ENCODE measurements around the gene STK33.
"Not testable (repeated sequence)": the region's sequence is repeated elsewhere in the genome, so short reads cannot be mapped to it uniquely, and the experiment has no call there.

Gene STK33

GRCh38 chr11:8533332-8533731 lies 60.7 kb downstream of the STK33 start:
- DNase-seq, result no peak

GRCh38 chr11:8532475-8532874 lies 61.6 kb downstream of the STK33 start:
- no peak for DNase-seq

- DNase-seq, result no peak
These were observed 62.0 kb downstream of the STK33 start for GRCh38 chr11:8531982-8532381.

GRCh38 chr11:8531312-8531711 lies 62.7 kb downstream of the STK33 start:
- DNase-seq, result no peak

- DNase-seq, result no peak
These were observed 66.1 kb downstream of the STK33 start for GRCh38 chr11:8527939-8528338.

GRCh38 chr11:8523396-8523795 lies 70.6 kb downstream of the STK33 start:
- no peak for DNase-seq

GRCh38 chr11:8512547-8512946 lies 81.5 kb downstream of the STK33 start:
- DNase-seq, result no peak

GRCh38 chr11:8503910-8504364 lies 90.1 kb downstream of the STK33 start:
- no peak for DNase-seq

GRCh38 chr11:8501836-8502235 lies 92.2 kb downstream of the STK33 start:
- no peak for DNase-seq

GRCh38 chr11:8488395-8488794 lies 105.6 kb downstream of the STK33 start:
- DNase-seq, result no peak

GRCh38 chr11:8487261-8487660 lies 106.8 kb downstream of the STK33 start:
- no peak for DNase-seq

- no peak for DNase-seq
These were observed 109.8 kb downstream of the STK33 start for GRCh38 chr11:8484251-8484650.

GRCh38 chr11:8480858-8481257 lies 113.2 kb downstream of the STK33 start:
- DNase-seq, result no peak

- DNase-seq, result no peak
These were observed 116.3 kb downstream of the STK33 start for GRCh38 chr11:8477680-8478079.

- DNase-seq, result no peak
These were observed 116.9 kb downstream of the STK33 start for GRCh38 chr11:8477151-8477550.

GRCh38 chr11:8467806-8468205 lies 126.2 kb downstream of the STK33 start:
- DNase-seq, result not testable (repeated sequence)

- not testable (repeated sequence) for DNase-seq
These were observed 126.7 kb downstream of the STK33 start for GRCh38 chr11:8467356-8467755.

- DNase-seq, result not testable (repeated sequence)
These were observed 127.1 kb downstream of the STK33 start for GRCh38 chr11:8466884-8467283.

GRCh38 chr11:8459711-8460399 lies 134.2 kb downstream of the STK33 start:
- DNase-seq, result no peak

GRCh38 chr11:8442301-8442700 lies 151.7 kb downstream of the STK33 start:
- DNase-seq, result no peak

GRCh38 chr11:8440649-8441048 lies 153.4 kb downstream of the STK33 start:
- DNase-seq, result no peak

GRCh38 chr11:8429483-8429882 lies 164.5 kb downstream of the STK33 start:
- no peak for DNase-seq

- DNase-seq, result no peak
These were observed 168.0 kb downstream of the STK33 start for GRCh38 chr11:8426076-8426475.

- no peak for DNase-seq
These were observed 178.8 kb downstream of the STK33 start for GRCh38 chr11:8415195-8415594.

Measured in NCI-H1048 (cell line).